GM23338 (cell line): Measurements from ENCODE around the gene CYSTM1. TPM values are rescaled to one million over a fixed set of nuclear protein-coding genes. Genes with fewer than 3 reads are reported as not detected.

Experiments used
- ATAC-seq: fragments of 200-7000 bp; cut with Tn5 transposase; 3 replicates; pipeline ENCODE4 v1.9.1; 2020
- DNase-seq: peaks from one replicate; pipeline ENCODE4 v3.0.0-alpha.2; 2015; ENCODE audit warnings: low spot score
- H2AFZ ChIP-seq: fragments of 200-600 bp; sonication (generic); 2 replicates; pipeline ENCODE4 v1.8.0; 2016; ENCODE audit warnings: antibody characterized with exemption, mild to moderate bottlenecking, moderate library complexity
- H3F3A ChIP-seq: fragments of 200-600 bp; sonication (generic); replicated peaks from 2 replicates; pipeline ENCODE4 v1.8.0; 2017; ENCODE audit warnings: antibody characterized with exemption, mixed run types, low read depth
- H3K27ac ChIP-seq: fragments of 200-600 bp; sonication (generic); 2 replicates; pipeline ENCODE4 v1.6.1; 2016; ENCODE audit warnings: low read depth
- H3K27me3 ChIP-seq: fragments of 200-600 bp; sonication (generic); 2 replicates; pipeline ENCODE4 v1.8.0; 2016; ENCODE audit warnings: mild to moderate bottlenecking, mixed run types, moderate library complexity; ENCODE audit not compliant: insufficient read depth
- H3K36me3 ChIP-seq: fragments of 200-600 bp; sonication (generic); 2 replicates; pipeline ENCODE4 v1.8.0; 2016; ENCODE audit warnings: mild to moderate bottlenecking; ENCODE audit not compliant: insufficient read depth
- H3K4me1 ChIP-seq: fragments of 200-600 bp; sonication (generic); 2 replicates; pipeline ENCODE4 v1.8.0; 2016; ENCODE audit warnings: mild to moderate bottlenecking, moderate library complexity; ENCODE audit not compliant: insufficient read depth
- H3K4me2 ChIP-seq: fragments of 200-600 bp; sonication (generic); 2 replicates; pipeline ENCODE4 v1.7.1; 2017; ENCODE audit warnings: mixed run types
- H3K4me3 ChIP-seq: fragments of 200-600 bp; sonication (generic); 2 replicates; pipeline ENCODE4 v1.6.1; 2016; ENCODE audit warnings: mixed run types
- H3K79me2 ChIP-seq: fragments of 200-600 bp; sonication (generic); replicated peaks from 2 replicates; pipeline ENCODE4 v1.8.0; 2017; ENCODE audit warnings: mild to moderate bottlenecking; ENCODE audit not compliant: insufficient read depth
- H3K9me2 ChIP-seq: fragments of 200-600 bp; sonication (generic); 2 replicates; pipeline ENCODE4 v1.8.0; 2017; ENCODE audit not compliant: insufficient read depth
- H4K20me1 ChIP-seq: fragments of 200-600 bp; sonication (generic); replicated peaks from 2 replicates; pipeline ENCODE4 v1.8.0; 2017; ENCODE audit warnings: mild to moderate bottlenecking; ENCODE audit not compliant: insufficient read depth
- H3K27ac Mint-ChIP-seq: 2 replicates; pipeline ENCODE4 v1.8.0; 2020; ENCODE audit warnings: inconsistent platforms, mild to moderate bottlenecking, moderate library complexity, mixed read lengths
- H3K27me3 Mint-ChIP-seq: 3 replicates; pipeline ENCODE4 v1.8.0; 2022; ENCODE audit warnings: low read depth, mild to moderate bottlenecking, moderate library complexity, mixed read lengths, inconsistent platforms; ENCODE audit not compliant: insufficient read depth, poor library complexity
- H3K36me3 Mint-ChIP-seq: 3 replicates; pipeline ENCODE4 v1.8.0; 2021; ENCODE audit warnings: low read depth, mild to moderate bottlenecking, inconsistent platforms, moderate library complexity, mixed read lengths
- H3K4me1 Mint-ChIP-seq: 3 replicates; pipeline ENCODE4 v1.8.0; 2020; ENCODE audit warnings: mild to moderate bottlenecking, inconsistent platforms, mixed read lengths
- H3K4me3 Mint-ChIP-seq: 3 replicates; pipeline ENCODE4 v1.8.0; 2021; ENCODE audit warnings: moderate library complexity, mild to moderate bottlenecking, inconsistent platforms, mixed read lengths
- H3K9me3 Mint-ChIP-seq: 3 replicates; pipeline ENCODE4 v1.8.0; 2020; ENCODE audit warnings: moderate library complexity, mild to moderate bottlenecking, inconsistent platforms, mixed read lengths
- CTCF ChIP-seq, 2 experiments: fragments of 200-600 bp in 1 of 2; sonication (generic) in 1 of 2; conservative IDR thresholded peaks; 2 replicates each; pipeline versions ENCODE4 v1.5.1 to v1.6.1; 2016 to 2017; ENCODE audit warnings: antibody characterized with exemption in 2 of 2, low read depth in 2 of 2, mild to moderate bottlenecking in 2 of 2, moderate library complexity in 1 of 2
- EZH2 ChIP-seq: fragments of 200-600 bp; sonication (generic); IDR thresholded peaks from one replicate; pipeline ENCODE4 v1.8.0; 2017; ENCODE audit warnings: antibody characterized with exemption, mild to moderate bottlenecking, low read depth; ENCODE audit not compliant: unreplicated experiment
- JUNB ChIP-seq: IDR thresholded peaks from one replicate; pipeline ENCODE4 v1.6.1; 2016; ENCODE audit warnings: antibody characterized with exemption; ENCODE audit not compliant: unreplicated experiment
- REST ChIP-seq: IDR thresholded peaks from one replicate; pipeline ENCODE4 v1.6.1; 2018; ENCODE audit warnings: antibody characterized with exemption; ENCODE audit not compliant: unreplicated experiment
- ZNF114 ChIP-seq: fragments of 250-450 bp; sonication (Bioruptor Pico); IDR thresholded peaks from 2 replicates; pipeline ENCODE4 v1.5.0; 2020; ENCODE audit warnings: mild to moderate bottlenecking, moderate library complexity
- ZNF462 ChIP-seq: fragments of 250-450 bp; sonication (Bioruptor Pico); IDR thresholded peaks from 2 replicates; pipeline ENCODE4 v1.5.0; 2020; ENCODE audit warnings: mild to moderate bottlenecking, moderate library complexity
- polyA plus RNA-seq: library from polyadenylated mRNA; unstranded; fragments of >200 nt; fragmentation: Nextera tagmentation; extraction: Ambion mirVana; gene quantifications from 2 replicates; pipeline ENCODE4 v1.2.1, GENCODE V29; 2016
- total RNA-seq: library from RNA; depleted of rRNA; stranded (reverse); fragments of >200 nt; shearing (Covaris generic); gene quantifications from 2 replicates; pipeline ENCODE4 v1.2.3, GENCODE V29; 2014

Gene CYSTM1
- total and polyA plus RNA-seq, 2 experiments from 2014 or later: 14.4 to 46.0 TPM

GRCh38 chr5:140143521-140144258 lies 31.3 kb upstream of the CYSTM1 start (continued):
- TF ChIP-seq ZNF462 (CRISPR knock-in tag) (no peak), ZNF114 (CRISPR knock-in tag) (no peak)

GRCh38 chr5:140145256-140145655 lies 29.7 kb upstream of the CYSTM1 start:
- ATAC-seq: no peak
- Histone ChIP-seq H3K9me2 (no peaks in the 10 kb centered on the region), H3F3A (no peaks in the 10 kb centered on the region), H3K4me3 (peak overlapping the region; percentile 79), H3K27me3 (peaks cover 46% of the 10 kb centered on the region), H3K27ac (no peak overlapping the region), H3K4me2 (peak overlapping the region; percentile 93), H3K36me3 (no peaks in the 10 kb centered on the region; the same call in 1 of the 2 replicates), H3K79me2 (no peaks in the 10 kb centered on the region), H2AFZ (no peak overlapping the region), H4K20me1 (peaks cover 3% of the 10 kb centered on the region; the same call in 1 of the 2 replicates), H3K4me1 (no peaks in the 10 kb centered on the region; the same call in 1 of the 2 replicates)
- Mint-ChIP-seq H3K4me3 (peak overlapping the region; percentile 61), H3K27me3 (peaks cover 46% of the 10 kb centered on the region), H3K9me3 (no peaks in the 10 kb centered on the region), H3K4me1 (peaks cover 22% of the 10 kb centered on the region), H3K36me3 (no peaks in the 10 kb centered on the region), H3K27ac (no peak overlapping the region)
- TF ChIP-seq EZH2 (peak; percentile 14), JUNB (no peak), CTCF (conservative IDR thresholded peaks at IDR 0.05; ENCODE audit: low read depth in 2 of 2) (no peak), REST (no peak)
- no peak for DNase-seq
